GM18867 (cell line): Measurements from ENCODE around the gene CREB5.
A peak's percentile ranks its signal among the peaks of the same experiment; 100 is the strongest.

Experiments used
- ATAC-seq: cut with Tn5 transposase; IDR thresholded peaks from one replicate; pipeline ENCODE4 v1.9.1; 2021; ENCODE audit warnings: mild to moderate bottlenecking, moderate library complexity; ENCODE audit not compliant: unreplicated experiment

The CREB5 gene

DNA sequence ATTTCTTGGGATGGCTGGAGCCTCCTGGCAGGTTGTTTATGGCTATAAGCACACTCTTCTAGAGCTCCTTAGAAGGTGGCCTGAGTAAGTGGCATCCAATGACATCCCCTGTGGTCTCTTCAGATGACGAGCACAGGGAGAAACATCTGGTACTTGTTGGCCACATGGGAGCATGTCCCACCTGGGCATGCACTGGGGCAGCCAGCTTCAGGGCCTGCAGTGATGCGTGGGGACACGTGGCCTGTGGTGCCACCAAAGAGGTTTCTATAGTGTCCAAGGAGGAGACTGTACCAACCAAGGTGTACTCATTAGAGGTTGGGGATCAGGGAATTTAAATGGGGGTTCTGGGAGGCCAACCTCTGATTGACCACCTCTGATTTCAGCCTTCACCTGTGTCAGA, 420.4 kb downstream of the CREB5 start:
- ATAC-seq: no peak

- ATAC-seq: no peak
Observed at GRCh38 chr7:28835800-28836199, 423.5 kb downstream of the CREB5 start.

DNA sequence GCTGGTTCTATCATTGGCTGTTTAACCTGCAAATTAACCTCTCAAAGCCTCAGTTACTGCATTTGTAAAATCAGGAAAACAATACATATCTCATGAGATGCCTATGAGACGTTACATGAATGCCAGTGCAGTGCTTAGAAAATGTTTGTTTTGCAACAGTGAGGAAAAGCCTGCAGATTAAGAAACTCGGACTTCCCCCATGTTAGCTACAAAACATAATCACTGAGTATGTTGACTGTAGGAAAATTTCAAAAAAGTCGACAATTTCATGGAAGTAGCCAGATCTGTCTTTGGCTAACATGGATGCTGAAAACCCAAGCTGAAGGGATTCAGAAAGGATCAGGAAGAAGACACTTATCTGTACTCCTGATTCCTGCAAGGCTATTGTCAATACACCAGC, 424.4 kb downstream of the CREB5 start:
- no peak for ATAC-seq

DNA sequence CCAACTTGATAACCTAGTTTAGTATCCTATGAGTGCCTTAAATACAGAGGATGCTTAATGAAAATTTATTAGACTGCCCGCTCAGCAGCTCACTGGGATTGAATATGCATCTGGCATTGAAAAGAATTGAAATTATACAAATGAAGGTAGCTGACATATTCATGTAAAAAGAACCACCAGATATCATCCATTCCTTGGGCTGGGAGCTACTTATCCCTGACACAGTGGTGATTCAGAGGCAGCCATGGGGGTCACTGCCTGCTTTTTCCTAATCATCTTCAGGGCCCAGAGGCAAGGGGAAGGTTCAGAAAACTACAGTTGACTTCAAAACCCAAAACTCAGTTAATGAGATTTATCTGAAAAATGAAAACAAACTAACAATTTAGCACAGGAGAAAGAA, 424.9 kb downstream of the CREB5 start:
- no peak for ATAC-seq

DNA sequence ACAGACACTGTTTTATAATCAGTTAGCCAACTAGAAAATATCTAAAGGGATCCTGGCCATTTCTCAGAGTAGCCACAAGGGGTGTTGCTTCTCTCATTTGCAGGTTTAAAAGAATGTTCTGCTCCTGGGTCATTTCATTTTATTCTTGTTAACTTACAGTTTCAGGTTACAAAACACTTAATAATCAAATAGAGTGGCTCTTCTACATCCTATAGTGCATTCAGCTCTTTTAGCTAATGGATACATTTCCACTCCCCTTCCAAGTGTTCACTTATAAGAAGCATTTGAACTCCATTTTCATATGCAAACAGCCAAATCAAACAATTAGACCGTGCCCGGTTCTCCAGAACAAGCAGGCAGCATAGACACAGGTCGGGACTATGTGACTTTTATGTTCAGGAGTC, 428.3 kb downstream of the CREB5 start:
- ATAC-seq: no peak

- no peak for ATAC-seq
Observed at GRCh38 chr7:28841766-28842165, 429.4 kb downstream of the CREB5 start.

- no peak for ATAC-seq
Observed at GRCh38 chr7:28842769-28843295, 430.5 kb downstream of the CREB5 start.

- no peak for ATAC-seq
Observed at GRCh38 chr7:28845106-28845505, 432.8 kb downstream of the CREB5 start.

DNA sequence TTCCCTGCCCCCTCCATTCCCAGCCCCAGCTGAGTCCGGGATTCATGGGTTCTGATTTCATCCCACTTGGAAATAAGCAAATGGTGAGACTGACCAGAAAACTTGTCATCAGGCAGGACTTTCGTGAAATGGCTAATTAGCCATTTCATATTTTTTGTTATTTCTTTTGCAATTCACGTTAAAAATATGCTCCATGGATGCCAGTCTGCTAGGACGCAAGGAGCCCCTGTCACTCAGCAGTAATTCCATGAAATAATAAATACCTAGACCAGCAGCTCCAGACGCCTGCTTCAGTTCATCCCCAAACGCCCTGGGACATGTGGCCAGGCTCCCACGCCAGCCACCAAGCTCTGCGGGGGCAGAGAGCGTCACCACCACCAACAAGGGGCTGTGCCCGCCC, 434.9 kb downstream of the CREB5 start:
- no peak for ATAC-seq

DNA sequence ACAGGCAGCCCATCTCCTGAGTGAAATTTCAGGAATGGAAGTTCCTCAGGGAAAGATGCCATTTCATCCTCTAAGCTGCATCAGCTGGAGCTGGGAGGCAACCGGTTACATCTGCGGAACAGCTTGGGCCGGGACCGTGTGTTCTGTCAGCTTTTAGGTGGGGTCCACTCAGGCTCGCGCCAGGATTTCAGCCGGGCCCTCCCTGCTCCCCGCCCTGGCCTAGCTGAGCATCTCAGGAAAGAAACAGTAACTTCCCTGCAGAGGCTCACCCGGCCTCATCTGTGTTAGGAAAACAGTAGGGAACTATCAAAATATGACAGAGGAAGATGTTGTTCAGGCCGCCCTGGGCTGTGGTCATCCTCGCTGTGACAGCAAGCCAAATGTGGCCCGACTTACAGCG, 435.4 kb downstream of the CREB5 start:
- ATAC-seq: no peak

DNA sequence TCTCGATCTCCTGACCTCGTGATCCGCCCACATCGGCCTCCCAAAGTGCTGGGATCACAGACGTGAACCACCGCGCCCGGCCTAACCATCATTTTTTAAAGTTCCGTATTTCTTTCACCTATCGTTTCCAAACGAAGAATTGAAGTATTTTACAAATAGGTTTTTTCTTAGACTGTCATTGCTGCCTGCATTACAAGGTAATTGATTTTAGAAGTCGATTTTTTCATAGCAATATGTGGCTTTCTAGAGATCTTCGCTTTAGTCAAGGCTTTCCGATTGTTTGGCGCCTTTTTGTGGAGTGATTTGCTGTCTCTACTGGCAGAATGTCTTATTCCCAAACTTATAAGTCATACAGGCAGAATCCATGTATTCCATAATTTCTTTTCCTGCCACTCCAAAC, 436.6 kb downstream of the CREB5 start:
- no peak for ATAC-seq

DNA sequence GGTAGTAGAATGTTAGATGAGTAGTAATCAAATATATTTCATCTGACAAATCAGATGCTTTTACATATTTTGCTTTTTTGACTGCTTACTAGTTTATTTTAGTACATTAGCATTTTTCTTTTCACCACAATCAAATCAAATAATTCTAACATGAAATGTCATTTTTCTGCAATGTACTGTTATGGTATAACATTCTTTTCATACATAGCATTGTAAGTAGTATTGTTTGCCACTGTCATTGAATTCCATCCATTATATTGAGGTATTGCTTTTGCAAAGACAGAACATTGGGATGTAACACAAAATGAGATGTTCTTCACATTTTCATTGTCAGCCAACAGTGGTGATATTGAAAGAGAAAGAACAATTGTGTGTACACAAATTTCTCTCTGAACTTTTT, 438.4 kb downstream of the CREB5 start:
- no peak for ATAC-seq

GRCh38 chr7:28853150-28853549, 440.8 kb downstream of the CREB5 start:
- ATAC-seq: no peak

DNA sequence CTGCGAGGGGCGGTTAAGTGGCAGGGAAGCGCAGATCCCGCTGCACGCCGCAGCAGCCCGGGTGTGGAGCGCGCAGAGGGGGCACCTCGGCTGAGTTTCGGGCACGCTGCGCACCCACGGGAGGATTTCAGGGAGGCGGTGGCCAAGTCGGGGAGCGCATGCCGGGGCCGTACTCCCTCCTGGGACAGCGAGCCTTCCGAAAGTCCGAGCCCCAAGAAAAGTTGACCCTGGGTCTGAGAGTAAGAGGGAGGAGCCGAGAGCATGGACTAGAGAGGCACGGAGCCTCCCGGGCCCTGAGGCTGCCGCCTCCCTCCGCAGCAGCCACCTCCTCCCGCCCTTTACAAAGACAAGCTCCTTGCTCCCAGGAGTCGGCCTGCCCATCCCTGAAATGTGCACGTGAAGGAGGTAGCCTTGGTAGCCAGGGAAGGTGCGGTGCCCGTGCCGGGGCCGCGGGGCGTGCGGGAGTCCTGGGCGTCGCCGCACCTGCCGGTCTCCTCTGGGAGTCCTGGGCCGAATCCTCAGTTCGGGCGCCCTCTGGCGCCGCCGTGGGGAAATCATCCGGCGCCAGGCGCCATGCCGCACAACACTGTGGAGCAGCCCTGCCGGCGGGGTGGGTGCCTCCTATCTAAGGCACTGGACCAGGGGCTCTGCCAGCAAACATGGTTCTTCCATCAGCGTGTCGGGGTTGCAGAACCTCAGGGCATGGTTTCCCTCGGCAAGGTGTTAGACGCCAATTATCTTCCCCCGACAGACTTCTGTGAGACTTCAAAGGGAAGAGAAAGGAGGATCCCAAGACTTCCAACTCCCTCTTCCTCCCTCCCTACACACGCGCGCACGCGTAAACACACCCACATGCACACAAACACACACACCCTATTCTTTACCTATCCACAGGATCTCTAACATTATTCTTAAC, 441.8 kb downstream of the CREB5 start:
- peak; percentile 97 for ATAC-seq

- no peak for ATAC-seq
Observed at GRCh38 chr7:28854750-28855074, 442.4 kb downstream of the CREB5 start.

GRCh38 chr7:28855538-28856217, 443.4 kb downstream of the CREB5 start:
- no peak for ATAC-seq

GRCh38 chr7:28856656-28857055, 444.3 kb downstream of the CREB5 start:
- no peak for ATAC-seq

DNA sequence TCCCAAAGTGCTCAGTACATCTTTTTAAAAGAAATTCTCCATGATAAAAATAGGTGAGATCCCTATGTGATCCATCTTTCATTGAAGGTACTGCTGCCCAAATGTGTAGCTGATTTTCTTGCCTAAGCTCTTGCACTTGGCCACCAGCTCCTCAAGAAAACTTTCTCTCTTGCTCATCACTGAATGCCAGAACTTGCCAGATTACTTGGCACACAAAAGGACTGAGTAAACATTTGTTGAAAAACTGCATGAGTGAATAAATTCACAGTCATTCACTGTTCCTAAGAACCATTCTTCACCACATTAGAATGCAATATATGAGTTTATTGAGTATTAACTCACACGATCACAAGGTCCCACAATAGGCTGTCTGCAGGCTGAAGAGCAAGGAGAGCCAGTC, 445.9 kb downstream of the CREB5 start:
- no peak for ATAC-seq

DNA sequence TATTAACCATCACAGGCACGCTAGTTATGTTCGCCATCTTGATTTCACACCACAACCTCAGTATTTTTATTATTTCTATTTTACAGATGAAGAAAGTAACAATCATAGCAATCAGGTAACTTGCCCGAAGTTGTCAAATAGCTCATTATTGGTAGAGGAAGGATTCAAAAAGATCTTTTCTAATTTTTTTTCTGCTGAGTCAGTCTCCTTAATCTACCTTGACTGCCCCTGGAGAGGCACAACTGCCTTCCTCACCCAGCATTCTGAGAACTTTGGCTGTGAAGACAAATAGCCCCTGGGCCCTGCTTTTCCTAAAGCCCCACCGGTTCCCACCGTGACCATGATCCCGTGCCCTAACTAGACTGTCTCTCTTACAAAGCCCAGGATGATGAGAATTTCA, 446.6 kb downstream of the CREB5 start:
- no peak for ATAC-seq

DNA sequence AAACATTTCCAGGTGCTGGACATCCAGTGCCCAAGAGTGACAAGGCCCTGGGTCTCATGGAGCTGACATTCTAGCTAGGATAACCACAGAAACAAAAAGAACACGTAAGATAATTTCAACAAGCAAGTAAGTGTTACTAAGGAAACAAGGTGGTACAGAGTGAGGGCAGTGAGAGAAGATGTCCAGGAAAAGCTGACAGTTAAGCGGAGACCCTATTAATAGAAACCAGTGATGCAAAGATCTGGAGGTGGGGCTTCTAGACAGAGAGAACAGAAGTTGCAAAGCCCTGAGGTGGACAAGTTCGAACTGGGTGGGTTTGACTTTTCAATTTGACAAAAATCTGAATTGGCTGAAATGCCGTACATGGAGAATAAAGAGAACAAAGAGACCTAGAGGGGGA, 449.5 kb downstream of the CREB5 start:
- no peak for ATAC-seq

DNA sequence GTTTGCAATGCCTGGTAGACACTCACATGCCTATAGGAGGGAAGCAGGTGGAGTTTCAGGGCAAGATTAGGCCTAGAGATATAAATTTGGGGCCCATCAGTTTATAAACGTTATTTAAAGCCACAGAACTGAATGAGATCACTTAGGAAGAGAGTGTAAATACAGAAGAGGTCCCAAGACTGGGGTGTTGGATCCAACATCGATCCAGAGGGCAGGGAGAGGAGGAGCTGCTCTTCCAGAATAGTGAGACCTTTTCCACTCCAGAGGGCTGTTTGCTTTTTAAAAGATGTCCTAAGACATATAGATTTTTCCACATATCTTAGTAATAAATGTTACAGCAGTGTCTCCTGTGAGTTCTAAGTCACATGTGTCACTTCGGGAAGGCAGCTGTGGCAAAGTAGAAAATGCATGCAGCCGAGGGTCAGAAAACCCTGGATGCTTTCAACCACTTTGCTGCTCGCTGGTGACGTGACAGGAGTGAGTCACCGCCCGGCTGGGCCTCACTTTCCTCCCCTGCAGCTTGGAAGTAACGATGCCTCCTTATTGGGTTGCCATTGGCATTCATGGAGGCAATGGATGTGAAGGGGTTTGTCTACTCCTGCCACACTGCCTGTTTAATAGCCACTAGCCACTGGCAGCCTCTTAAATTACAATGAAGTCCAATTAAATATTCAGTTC, 450.4 kb downstream of the CREB5 start:
- ATAC-seq: no peak
